Calu3 (cell line): ENCODE data around the gene ANKRD28. TPM values are rescaled to one million over a fixed set of nuclear protein-coding genes. Genes with fewer than 3 reads are reported as not detected.

Experiments used
- BruUV-seq: library from RNA; stranded (reverse); fragments of 400-500 nt; replicated peaks from 2 replicates; lab custom pipeline; 2021; lab: Mats Ljungman, UMichigan
- CTCF ChIA-PET: fragments of 300-600 bp; sonication (Branson Sonifier 250); formaldehyde crosslinking; loops from one replicate; lab custom pipeline; 2022; ENCODE audit warnings: antibody characterized with exemption; lab: Charles Lee
- DNase-seq: peaks from one replicate; pipeline ENCODE4 v3.0.0; 2022
- H3K27ac Mint-ChIP-seq: one replicate; pipeline ENCODE4 v1.8.0; 2022; ENCODE audit warnings: mixed read lengths; ENCODE audit not compliant: unreplicated experiment
- H3K27me3 Mint-ChIP-seq: one replicate; pipeline ENCODE4 v1.8.0; 2022; ENCODE audit warnings: mixed read lengths; ENCODE audit not compliant: unreplicated experiment
- H3K36me3 Mint-ChIP-seq: one replicate; pipeline ENCODE4 v1.8.0; 2022; ENCODE audit warnings: mild to moderate bottlenecking, moderate library complexity, mixed read lengths; ENCODE audit not compliant: insufficient read depth, unreplicated experiment
- H3K4me1 Mint-ChIP-seq: one replicate; pipeline ENCODE4 v1.8.0; 2022; ENCODE audit warnings: mild to moderate bottlenecking, low read depth, mixed read lengths; ENCODE audit not compliant: unreplicated experiment
- H3K4me3 Mint-ChIP-seq: one replicate; pipeline ENCODE4 v1.8.0; 2022; ENCODE audit warnings: mild to moderate bottlenecking, low read depth, moderate library complexity, mixed read lengths; ENCODE audit not compliant: unreplicated experiment
- H3K9me3 Mint-ChIP-seq: one replicate; pipeline ENCODE4 v1.8.0; 2022; ENCODE audit warnings: low read depth, mixed read lengths; ENCODE audit not compliant: unreplicated experiment
- intact Hi-C: fragments of 100-400 bp; cut with micrococcal nuclease; formaldehyde crosslinking; loops from one replicate; pipeline ENCODE4 v1.10.0; 2022; ENCODE audit not compliant: unreplicated experiment
- total RNA-seq: library from RNA; stranded (reverse); gene quantifications from 2 replicates; pipeline ENCODE4 v1.2.3, GENCODE V29; 2022
- TF ChIP-seq, protein P1 (sequence below): fragments of 200-600 bp; IDR thresholded peaks from one replicate; pipeline ENCODE4 v1.8.0; 2022; ENCODE audit warnings: antibody characterized with exemption; ENCODE audit not compliant: unreplicated experiment

Gene ANKRD28
- total RNA-seq, 1 experiment from 2014 or later = 57.7 TPM

DNA sequence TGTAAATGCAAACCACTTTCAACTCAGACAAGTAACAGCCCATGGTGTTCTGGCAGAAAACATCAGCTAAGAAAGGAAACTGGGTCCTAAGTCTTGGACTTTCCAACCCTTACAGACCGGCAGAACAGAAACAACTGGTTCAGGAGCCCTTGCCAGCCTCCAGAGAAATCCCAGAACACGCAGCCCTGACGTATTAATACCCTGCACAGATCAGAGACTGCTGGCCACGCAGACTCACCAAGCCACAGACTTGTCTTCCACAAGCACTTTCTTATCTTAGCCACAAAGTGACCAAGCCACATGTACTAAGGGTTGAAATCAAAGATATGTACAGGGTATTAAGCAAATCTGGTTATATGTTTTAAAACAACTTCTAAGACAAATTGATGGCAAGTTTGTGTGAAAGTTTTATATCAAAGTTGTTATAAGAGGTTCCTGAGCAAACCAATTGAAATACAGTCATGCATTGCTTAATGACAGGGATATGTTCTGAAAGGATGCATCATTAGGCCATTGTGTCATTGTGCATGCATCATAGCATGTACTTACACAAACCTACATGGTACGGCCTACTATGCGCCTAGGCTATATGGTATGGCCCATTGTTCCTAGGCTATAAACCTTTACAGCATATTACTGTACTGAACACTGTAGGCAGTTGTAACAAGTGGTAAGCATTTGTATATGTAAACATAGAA lies 159.4 kb downstream of the ANKRD28 start:
- Mint-ChIP-seq H3K4me3 (no peak overlapping the region), H3K4me1 (no peaks in the 10 kb centered on the region), H3K36me3 (no peaks in the 10 kb centered on the region), H3K9me3 (no peaks in the 10 kb centered on the region), H3K27me3 (no peaks in the 10 kb centered on the region), H3K27ac (no peak overlapping the region)
- intact Hi-C loops = no loop called here
- BruUV-seq = no TSS peak
- TF ChIP-seq, protein P1, sequence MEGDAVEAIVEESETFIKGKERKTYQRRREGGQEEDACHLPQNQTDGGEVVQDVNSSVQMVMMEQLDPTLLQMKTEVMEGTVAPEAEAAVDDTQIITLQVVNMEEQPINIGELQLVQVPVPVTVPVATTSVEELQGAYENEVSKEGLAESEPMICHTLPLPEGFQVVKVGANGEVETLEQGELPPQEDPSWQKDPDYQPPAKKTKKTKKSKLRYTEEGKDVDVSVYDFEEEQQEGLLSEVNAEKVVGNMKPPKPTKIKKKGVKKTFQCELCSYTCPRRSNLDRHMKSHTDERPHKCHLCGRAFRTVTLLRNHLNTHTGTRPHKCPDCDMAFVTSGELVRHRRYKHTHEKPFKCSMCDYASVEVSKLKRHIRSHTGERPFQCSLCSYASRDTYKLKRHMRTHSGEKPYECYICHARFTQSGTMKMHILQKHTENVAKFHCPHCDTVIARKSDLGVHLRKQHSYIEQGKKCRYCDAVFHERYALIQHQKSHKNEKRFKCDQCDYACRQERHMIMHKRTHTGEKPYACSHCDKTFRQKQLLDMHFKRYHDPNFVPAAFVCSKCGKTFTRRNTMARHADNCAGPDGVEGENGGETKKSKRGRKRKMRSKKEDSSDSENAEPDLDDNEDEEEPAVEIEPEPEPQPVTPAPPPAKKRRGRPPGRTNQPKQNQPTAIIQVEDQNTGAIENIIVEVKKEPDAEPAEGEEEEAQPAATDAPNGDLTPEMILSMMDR = no peak
- DNase-seq = no peak
- CTCF ChIA-PET = no interaction called here

- H3K4me3 Mint-ChIP-seq = no peak overlapping the region
- no peaks in the 10 kb centered on the region for H3K9me3 Mint-ChIP-seq
- BruUV-seq = no TSS peak
- H3K27ac Mint-ChIP-seq = no peak overlapping the region
- CTCF ChIA-PET = no interaction called here
- intact Hi-C loops = no loop called here
- H3K4me1 Mint-ChIP-seq = no peaks in the 10 kb centered on the region
- TF ChIP-seq, protein P1 = no peak
- H3K27me3 Mint-ChIP-seq = no peaks in the 10 kb centered on the region
- no peak for DNase-seq
- H3K36me3 Mint-ChIP-seq = no peaks in the 10 kb centered on the region
Measured at GRCh38 chr3:15637131-15637951, 160.4 kb downstream of the ANKRD28 start.

DNA sequence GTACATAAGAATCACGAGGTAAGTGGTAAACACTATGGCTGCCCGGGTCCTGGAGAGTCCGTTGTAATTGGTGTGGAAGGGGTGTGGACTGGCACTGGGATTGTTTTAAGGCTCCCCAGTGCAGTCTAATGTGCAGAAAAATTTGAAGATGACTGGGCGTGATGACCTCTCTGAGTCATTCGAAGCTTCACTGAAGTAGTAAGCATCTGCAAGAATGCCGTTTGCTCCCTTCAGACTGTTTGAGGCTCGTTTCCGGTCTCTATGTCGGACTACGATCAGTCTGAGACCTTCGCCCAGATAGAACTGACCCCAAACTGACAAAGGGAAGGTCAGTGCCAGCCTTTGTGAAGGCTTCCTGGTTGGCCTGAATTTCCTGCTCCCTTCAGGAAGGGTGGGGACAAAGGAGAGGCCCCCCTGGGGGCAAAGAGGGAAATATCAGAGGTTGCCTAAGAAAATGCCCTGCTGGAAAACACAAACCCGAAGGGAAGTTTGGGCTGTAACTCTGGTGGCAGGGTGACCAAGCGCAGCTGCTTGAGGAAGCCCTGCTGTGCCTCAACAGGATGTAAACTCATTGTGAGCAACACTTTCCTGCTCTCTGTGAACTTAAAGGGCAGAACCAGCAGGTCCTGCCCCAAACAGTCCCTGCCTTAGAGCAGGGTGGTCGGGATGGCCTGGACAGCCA lies 161.6 kb downstream of the ANKRD28 start:
- TF ChIP-seq, protein P1 = no peak
- DNase-seq = no peak
- Mint-ChIP-seq H3K4me3 (no peak overlapping the region), H3K27me3 (no peaks in the 10 kb centered on the region), H3K27ac (no peak overlapping the region), H3K36me3 (no peaks in the 10 kb centered on the region), H3K9me3 (no peaks in the 10 kb centered on the region), H3K4me1 (no peaks in the 10 kb centered on the region)
- CTCF ChIA-PET = no interaction called here
- intact Hi-C loops = no loop called here
- no TSS peak for BruUV-seq

DNA sequence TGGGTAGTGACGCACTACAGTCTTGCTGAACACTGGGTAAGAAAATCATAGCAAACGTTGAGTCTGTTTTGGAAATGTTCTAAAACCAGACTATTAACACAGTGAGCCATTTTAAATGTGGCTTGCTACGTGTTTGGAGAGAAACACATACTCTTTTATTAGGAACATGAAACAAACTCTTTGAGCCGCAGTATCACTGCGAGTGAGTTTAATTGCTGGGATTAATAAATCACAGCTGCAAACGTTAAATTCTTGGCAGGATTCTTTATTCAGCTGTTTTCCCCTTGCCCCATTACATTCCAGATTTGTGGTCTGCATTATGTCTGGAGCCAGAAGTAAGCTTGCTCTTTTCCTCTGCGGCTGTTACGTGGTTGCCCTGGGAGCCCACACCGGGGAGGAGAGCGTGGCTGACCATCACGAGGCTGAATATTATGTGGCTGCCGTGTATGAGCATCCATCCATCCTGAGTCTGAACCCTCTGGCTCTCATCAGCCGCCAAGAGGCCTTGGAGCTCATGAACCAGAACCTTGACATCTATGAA lies 162.6 kb downstream of the ANKRD28 start:
- H3K27ac Mint-ChIP-seq = no peak overlapping the region
- no peak for DNase-seq
- no TSS peak for BruUV-seq
- H3K4me3 Mint-ChIP-seq = no peak overlapping the region
- TF ChIP-seq, protein P1 = no peak
- peaks cover 2% of the 10 kb centered on the region for H3K4me1 Mint-ChIP-seq
- no peaks in the 10 kb centered on the region for H3K27me3 Mint-ChIP-seq
- intact Hi-C loops = no loop called here
- no peaks in the 10 kb centered on the region for H3K9me3 Mint-ChIP-seq
- no peaks in the 10 kb centered on the region for H3K36me3 Mint-ChIP-seq
- CTCF ChIA-PET = interaction anchor here (0.8 kb wide), 1 partner anchor 55 kb away, joined by 4 read pairs; no protein-coding TSS in a partner anchor
